ENCODE measurements around the gene ATP2A1. TPM values are rescaled to one million over a fixed set of nuclear protein-coding genes. Genes with fewer than 3 reads are reported as not detected.
"Not testable (repeated sequence)": the region's sequence is repeated elsewhere in the genome, so short reads cannot be mapped to it uniquely, and the experiment has no call there.

The ATP2A1 gene
- polyA plus RNA-seq, 4 donors, result 0.90 to 4.2 (median 3.0) TPM

GRCh38 chr16:28925386-28926228, 47.3 kb downstream of the ATP2A1 start:
- 0 to 2% (median 1%) methylated on average over 44 to 48 of the region's 48 CpGs for WGBS, 3 donors
- peaks cover 0 to 19% (median 0%) of the 10 kb centered on the region in 3 donors for H3K36me3 ChIP-seq (ENCODE audit: control insufficient read depth in 3 of 3, insufficient read depth in 2 of 3, low read depth in 1 of 3, low read length in 3 of 3)
- no peak for FAIRE-seq
- peaks cover 0 to 16% (median 4%) of the 10 kb centered on the region in 3 donors for H3K4me1 ChIP-seq (ENCODE audit: control insufficient read depth in 3 of 3, insufficient read depth in 2 of 3, low read depth in 1 of 3, low read length in 2 of 3)
- H3K4me3 ChIP-seq (ENCODE audit: low read depth in 1 of 3, low read length in 3 of 3), result peak overlapping the region; percentile 82 to 91 (median 86)
- peak overlapping the region; percentile 98 to 99 (median 98) for H3K27ac ChIP-seq (ENCODE audit: low read depth in 1 of 3, low read length in 2 of 3)
- H3K9me3 ChIP-seq (ENCODE audit: control insufficient read depth in 2 of 2, insufficient read depth in 1 of 2, low read depth in 1 of 2, low read length in 1 of 2), result no peaks in the 10 kb centered on the region
- peak; percentile 77 to 91 for DNase-seq
- H3K27me3 ChIP-seq (ENCODE audit: control insufficient read depth in 3 of 3, insufficient read depth in 3 of 3, low read length in 3 of 3), result no peaks in the 10 kb centered on the region

- WGBS, 3 donors, result 48 to 71% (median 68%) methylated on average over 2 of the region's 2 CpGs
- not testable (repeated sequence) for H3K9me3 ChIP-seq (ENCODE audit: control insufficient read depth in 2 of 2, insufficient read depth in 1 of 2, low read depth in 1 of 2, low read length in 1 of 2); FAIRE-seq; DNase-seq; H3K27me3 ChIP-seq (ENCODE audit: control insufficient read depth in 3 of 3, insufficient read depth in 3 of 3, low read length in 3 of 3)
- Histone ChIP-seq H3K27ac (ENCODE audit: low read depth in 1 of 3, low read length in 2 of 3) (peak overlapping the region in 2 of 3 donors; percentile 98 to 99), H3K4me3 (ENCODE audit: low read depth in 1 of 3, low read length in 3 of 3) (peak overlapping the region in 1 of 3 donors; percentile 86), H3K4me1 (ENCODE audit: control insufficient read depth in 3 of 3, insufficient read depth in 2 of 3, low read depth in 1 of 3, low read length in 2 of 3) (peaks cover 0 to 16% (median 4%) of the 10 kb centered on the region in 3 donors), H3K36me3 (ENCODE audit: control insufficient read depth in 3 of 3, insufficient read depth in 2 of 3, low read depth in 1 of 3, low read length in 3 of 3) (peaks cover 0 to 13% (median 0%) of the 10 kb centered on the region in 3 donors)
Observed at GRCh38 chr16:28926284-28926683, 48.0 kb downstream of the ATP2A1 start.

DNA sequence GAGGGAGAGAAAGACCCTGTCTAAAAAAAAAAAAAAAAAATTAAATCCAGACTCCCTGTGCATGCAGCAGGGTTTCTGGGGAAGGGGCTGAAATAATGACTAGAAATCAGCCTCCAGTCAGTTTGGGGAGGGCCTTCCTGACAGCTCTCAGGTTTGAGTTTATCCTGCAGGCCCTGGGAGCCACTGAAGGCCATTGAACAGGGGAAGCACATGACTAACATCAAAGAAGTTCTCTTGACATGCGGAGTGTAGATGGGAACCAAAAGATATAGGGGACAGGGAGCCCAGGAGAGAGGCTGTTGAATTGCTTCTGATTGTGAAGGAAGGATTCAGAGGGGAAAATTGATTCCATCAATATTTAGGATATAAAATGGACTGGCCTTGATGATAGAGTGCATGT, 49.5 kb downstream of the ATP2A1 start:
- H3K9me3 ChIP-seq (ENCODE audit: control insufficient read depth in 2 of 2, insufficient read depth in 1 of 2, low read depth in 1 of 2, low read length in 1 of 2), result no peaks in the 10 kb centered on the region
- FAIRE-seq (no peak), DNase-seq (no peak)
- H3K4me3 ChIP-seq (ENCODE audit: low read depth in 1 of 3, low read length in 3 of 3), result no peak overlapping the region
- 80 to 90% (median 88%) methylated on average over 1 of the region's 1 CpG for WGBS, 3 donors
- H3K27me3 ChIP-seq (ENCODE audit: control insufficient read depth in 3 of 3, insufficient read depth in 3 of 3, low read length in 3 of 3), result no peaks in the 10 kb centered on the region
- peaks cover 0 to 13% (median 4%) of the 10 kb centered on the region in 3 donors for H3K4me1 ChIP-seq (ENCODE audit: control insufficient read depth in 3 of 3, insufficient read depth in 2 of 3, low read depth in 1 of 3, low read length in 2 of 3)
- peaks cover 0 to 2% (median 0%) of the 10 kb centered on the region in 3 donors for H3K36me3 ChIP-seq (ENCODE audit: control insufficient read depth in 3 of 3, insufficient read depth in 2 of 3, low read depth in 1 of 3, low read length in 3 of 3)
- H3K27ac ChIP-seq (ENCODE audit: low read depth in 1 of 3, low read length in 2 of 3), result no peak overlapping the region

GRCh38 chr16:28930203-28930602, 51.9 kb downstream of the ATP2A1 start:
- DNase-seq, result no peak
- Histone ChIP-seq H3K4me3 (ENCODE audit: low read depth in 1 of 3, low read length in 3 of 3) (no peak overlapping the region), H3K9me3 (ENCODE audit: control insufficient read depth in 2 of 2, insufficient read depth in 1 of 2, low read depth in 1 of 2, low read length in 1 of 2) (no peaks in the 10 kb centered on the region), H3K4me1 (ENCODE audit: control insufficient read depth in 3 of 3, insufficient read depth in 2 of 3, low read depth in 1 of 3, low read length in 2 of 3) (peaks cover 0 to 3% (median 0%) of the 10 kb centered on the region in 3 donors), H3K36me3 (ENCODE audit: control insufficient read depth in 3 of 3, insufficient read depth in 2 of 3, low read depth in 1 of 3, low read length in 3 of 3) (no peaks in the 10 kb centered on the region), H3K27me3 (ENCODE audit: control insufficient read depth in 3 of 3, insufficient read depth in 3 of 3, low read length in 3 of 3) (no peaks in the 10 kb centered on the region), H3K27ac (ENCODE audit: low read depth in 1 of 3, low read length in 2 of 3) (no peak overlapping the region)
- 85 to 91% (median 88%) methylated on average over 3 of the region's 3 CpGs for WGBS, 3 donors
- no peak for FAIRE-seq

DNA sequence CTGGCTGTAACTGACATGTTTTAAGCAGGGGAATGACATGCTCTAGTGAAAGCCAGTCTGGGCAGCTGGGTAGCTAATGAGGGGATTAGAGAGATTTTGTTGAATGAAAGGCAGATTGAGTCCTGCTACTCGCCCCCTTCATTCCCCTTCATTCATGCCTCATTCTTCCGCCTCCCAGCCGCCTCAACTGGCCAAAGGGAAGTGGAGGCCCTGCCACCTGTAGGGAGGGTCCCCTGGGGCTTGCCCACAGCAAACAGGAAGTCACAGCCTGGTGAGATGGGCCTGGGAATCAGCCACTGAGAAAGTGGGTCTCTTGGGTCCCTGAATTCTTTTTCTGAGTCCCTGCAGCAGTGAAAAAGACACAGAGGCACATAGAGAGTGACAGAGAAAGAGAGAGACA, 52.4 kb downstream of the ATP2A1 start:
- WGBS, 3 donors, result 63 to 95% (median 65%) methylated on average over 3 of the region's 3 CpGs
- no peak for FAIRE-seq

DNA sequence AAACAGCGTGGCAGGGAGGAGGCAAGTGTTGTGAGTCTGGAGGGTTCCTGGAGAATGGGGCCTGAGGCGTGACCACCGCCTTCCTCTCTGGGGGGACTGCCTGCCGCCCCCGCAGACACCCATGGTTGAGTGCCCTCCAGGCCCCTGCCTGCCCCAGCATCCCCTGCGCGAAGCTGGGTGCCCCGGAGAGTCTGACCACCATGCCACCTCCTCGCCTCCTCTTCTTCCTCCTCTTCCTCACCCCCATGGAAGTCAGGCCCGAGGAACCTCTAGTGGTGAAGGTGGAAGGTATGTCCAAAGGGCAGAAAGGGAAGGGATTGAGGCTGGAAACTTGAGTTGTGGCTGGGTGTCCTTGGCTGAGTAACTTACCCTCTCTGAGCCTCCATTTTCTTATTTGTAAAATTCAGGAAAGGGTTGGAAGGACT, 53.5 kb downstream of the ATP2A1 start, which contains the start of gene CD19:
CD19 (plus strand) TSS at position 171 of the 425 bp plus-strand sequence; CDS start at position 201, 30 bp downstream.
- DNase-seq, result no peak
- Histone ChIP-seq H3K9me3 (ENCODE audit: control insufficient read depth in 2 of 2, insufficient read depth in 1 of 2, low read depth in 1 of 2, low read length in 1 of 2) (no peaks in the 10 kb centered on the region), H3K4me3 (ENCODE audit: low read depth in 1 of 3, low read length in 3 of 3) (peak within 1 kb of the TSS in 1 of 3 donors; percentile 17), H3K4me1 (ENCODE audit: control insufficient read depth in 3 of 3, insufficient read depth in 2 of 3, low read depth in 1 of 3, low read length in 2 of 3) (peaks cover 0 to 4% (median 2%) of the 10 kb centered on the region in 3 donors), H3K36me3 (ENCODE audit: control insufficient read depth in 3 of 3, insufficient read depth in 2 of 3, low read depth in 1 of 3, low read length in 3 of 3) (no peaks in the 10 kb centered on the region), H3K27me3 (ENCODE audit: control insufficient read depth in 3 of 3, insufficient read depth in 3 of 3, low read length in 3 of 3) (no peaks in the 10 kb centered on the region), H3K27ac (ENCODE audit: low read depth in 1 of 3, low read length in 2 of 3) (no peak within 1 kb of the TSS)
- WGBS, 3 donors, result 89 to 93% (median 91%) methylated on average over 9 to 10 of the region's 10 CpGs
- FAIRE-seq, result no peak

More for the DNA sequence above, 52.4 kb downstream of the ATP2A1 start:
- Histone ChIP-seq H3K4me1 (ENCODE audit: control insufficient read depth in 3 of 3, insufficient read depth in 2 of 3, low read depth in 1 of 3, low read length in 2 of 3) (peaks cover 0 to 3% (median 0%) of the 10 kb centered on the region in 3 donors), H3K36me3 (ENCODE audit: control insufficient read depth in 3 of 3, insufficient read depth in 2 of 3, low read depth in 1 of 3, low read length in 3 of 3) (no peaks in the 10 kb centered on the region), H3K27me3 (ENCODE audit: control insufficient read depth in 3 of 3, insufficient read depth in 3 of 3, low read length in 3 of 3) (no peaks in the 10 kb centered on the region), H3K27ac (ENCODE audit: low read depth in 1 of 3, low read length in 2 of 3) (no peak overlapping the region), H3K9me3 (ENCODE audit: control insufficient read depth in 2 of 2, insufficient read depth in 1 of 2, low read depth in 1 of 2, low read length in 1 of 2) (no peaks in the 10 kb centered on the region), H3K4me3 (ENCODE audit: low read depth in 1 of 3, low read length in 3 of 3) (no peak overlapping the region)
- no peak for DNase-seq

DNA sequence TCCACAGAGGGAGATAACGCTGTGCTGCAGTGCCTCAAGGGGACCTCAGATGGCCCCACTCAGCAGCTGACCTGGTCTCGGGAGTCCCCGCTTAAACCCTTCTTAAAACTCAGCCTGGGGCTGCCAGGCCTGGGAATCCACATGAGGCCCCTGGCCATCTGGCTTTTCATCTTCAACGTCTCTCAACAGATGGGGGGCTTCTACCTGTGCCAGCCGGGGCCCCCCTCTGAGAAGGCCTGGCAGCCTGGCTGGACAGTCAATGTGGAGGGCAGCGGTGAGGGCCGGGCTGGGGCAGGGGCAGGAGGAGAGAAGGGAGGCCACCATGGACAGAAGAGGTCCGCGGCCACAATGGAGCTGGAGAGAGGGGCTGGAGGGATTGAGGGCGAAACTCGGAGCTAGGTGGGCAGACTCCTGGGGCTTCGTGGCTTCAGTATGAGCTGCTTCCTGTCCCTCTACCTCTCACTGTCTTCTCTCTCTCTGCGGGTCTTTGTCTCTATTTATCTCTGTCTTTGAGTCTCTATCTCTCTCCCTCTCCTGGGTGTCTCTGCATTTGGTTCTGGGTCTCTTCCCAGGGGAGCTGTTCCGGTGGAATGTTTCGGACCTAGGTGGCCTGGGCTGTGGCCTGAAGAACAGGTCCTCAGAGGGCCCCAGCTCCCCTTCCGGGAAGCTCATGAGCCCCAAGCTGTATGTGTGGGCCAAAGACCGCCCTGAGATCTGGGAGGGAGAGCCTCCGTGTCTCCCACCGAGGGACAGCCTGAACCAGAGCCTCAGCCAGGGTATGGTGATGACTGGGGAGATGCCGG, 54.3 kb downstream of the ATP2A1 start:
- Histone ChIP-seq H3K27ac (ENCODE audit: low read depth in 1 of 3, low read length in 2 of 3) (no peak overlapping the region), H3K27me3 (ENCODE audit: control insufficient read depth in 3 of 3, insufficient read depth in 3 of 3, low read length in 3 of 3) (no peaks in the 10 kb centered on the region), H3K4me1 (ENCODE audit: control insufficient read depth in 3 of 3, insufficient read depth in 2 of 3, low read depth in 1 of 3, low read length in 2 of 3) (peaks cover 0 to 4% (median 2%) of the 10 kb centered on the region in 3 donors), H3K9me3 (ENCODE audit: control insufficient read depth in 2 of 2, insufficient read depth in 1 of 2, low read depth in 1 of 2, low read length in 1 of 2) (no peaks in the 10 kb centered on the region), H3K36me3 (ENCODE audit: control insufficient read depth in 3 of 3, insufficient read depth in 2 of 3, low read depth in 1 of 3, low read length in 3 of 3) (no peaks in the 10 kb centered on the region), H3K4me3 (ENCODE audit: low read depth in 1 of 3, low read length in 3 of 3) (peak overlapping the region in 1 of 3 donors; percentile 17)
- no peak for DNase-seq
- 86 to 93% (median 89%) methylated on average over 19 to 20 of the region's 20 CpGs for WGBS, 3 donors
- no peak for FAIRE-seq

DNA sequence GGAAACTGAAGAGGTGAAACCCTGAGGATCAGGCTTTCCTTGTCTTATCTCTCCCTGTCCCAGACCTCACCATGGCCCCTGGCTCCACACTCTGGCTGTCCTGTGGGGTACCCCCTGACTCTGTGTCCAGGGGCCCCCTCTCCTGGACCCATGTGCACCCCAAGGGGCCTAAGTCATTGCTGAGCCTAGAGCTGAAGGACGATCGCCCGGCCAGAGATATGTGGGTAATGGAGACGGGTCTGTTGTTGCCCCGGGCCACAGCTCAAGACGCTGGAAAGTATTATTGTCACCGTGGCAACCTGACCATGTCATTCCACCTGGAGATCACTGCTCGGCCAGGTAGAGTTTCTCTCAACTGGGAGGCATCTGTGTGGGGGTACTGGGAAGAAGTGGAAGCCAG, 54.9 kb downstream of the ATP2A1 start:
- Histone ChIP-seq H3K9me3 (ENCODE audit: control insufficient read depth in 2 of 2, insufficient read depth in 1 of 2, low read depth in 1 of 2, low read length in 1 of 2) (no peaks in the 10 kb centered on the region), H3K27me3 (ENCODE audit: control insufficient read depth in 3 of 3, insufficient read depth in 3 of 3, low read length in 3 of 3) (no peaks in the 10 kb centered on the region), H3K4me1 (ENCODE audit: control insufficient read depth in 3 of 3, insufficient read depth in 2 of 3, low read depth in 1 of 3, low read length in 2 of 3) (peaks cover 0 to 4% (median 2%) of the 10 kb centered on the region in 3 donors), H3K36me3 (ENCODE audit: control insufficient read depth in 3 of 3, insufficient read depth in 2 of 3, low read depth in 1 of 3, low read length in 3 of 3) (no peaks in the 10 kb centered on the region), H3K4me3 (ENCODE audit: low read depth in 1 of 3, low read length in 3 of 3) (no peak overlapping the region), H3K27ac (ENCODE audit: low read depth in 1 of 3, low read length in 2 of 3) (no peak overlapping the region)
- DNase-seq, result no peak
- no peak for FAIRE-seq
- 78 to 84% (median 82%) methylated on average over 8 of the region's 8 CpGs for WGBS, 3 donors
